ENCODE results near the gene MORF4L2. TPM values are rescaled to one million over a fixed set of nuclear protein-coding genes. Genes with fewer than 3 reads are reported as not detected.

The MORF4L2 gene, protein sequence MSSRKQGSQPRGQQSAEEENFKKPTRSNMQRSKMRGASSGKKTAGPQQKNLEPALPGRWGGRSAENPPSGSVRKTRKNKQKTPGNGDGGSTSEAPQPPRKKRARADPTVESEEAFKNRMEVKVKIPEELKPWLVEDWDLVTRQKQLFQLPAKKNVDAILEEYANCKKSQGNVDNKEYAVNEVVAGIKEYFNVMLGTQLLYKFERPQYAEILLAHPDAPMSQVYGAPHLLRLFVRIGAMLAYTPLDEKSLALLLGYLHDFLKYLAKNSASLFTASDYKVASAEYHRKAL
- total RNA-seq, result 289 and 375 TPM in 2 replicates

GRCh38 chrX:103686199-103687072 lies at the start of gene MORF4L2:
Gene MORF4L2 (minus strand): TSS chrX:103686699. CDS start chrX:103677027, 9,672 bp downstream.

GRCh38 chrX:103710609-103711008 lies 24.1 kb upstream of the MORF4L2 start, which contains the start of gene TMEM31:
Gene TMEM31 (plus strand): TSS chrX:103710909. CDS start chrX:103712259, 1,350 bp downstream.

GRCh38 chrX:103628386-103629317 lies 57.8 kb downstream of the MORF4L2 start, which contains the start of gene TCEAL1:
Gene TCEAL1 (plus strand): TSS chrX:103628975. CDS start chrX:103629917, 942 bp downstream.

Other genes with a start within 250 kb of the MORF4L2 start
- 0.13 TPM in 1 of 2 replicates, not detected in the other for gene RAB40A, start 167.2 kb downstream of the MORF4L2 start, total RNA-seq
- gene TCEAL4, start 101.2 kb downstream of the MORF4L2 start, total RNA-seq, result 32.7 and 41.2 TPM in 2 replicates
- gene TCEAL3, start 78.7 kb downstream of the MORF4L2 start, total RNA-seq, result 8.3 and 8.5 TPM in 2 replicates
- 15.1 and 16.0 TPM in 2 replicates for gene TCEAL1, start 57.7 kb downstream of the MORF4L2 start, total RNA-seq
- not detected in 2 replicates for gene TMEM31, start 24.2 kb upstream of the MORF4L2 start, total RNA-seq
- 0.25 TPM in 1 of 2 replicates, not detected in the other for gene PLP1, start 90.1 kb upstream of the MORF4L2 start, total RNA-seq
- 0.32 and 1.1 TPM in 2 replicates for gene RAB9B, start 145.6 kb upstream of the MORF4L2 start, total RNA-seq